HG03439 (cell line): ENCODE data around the gene DAB2.
"Not testable (repeated sequence)": the region's sequence is repeated elsewhere in the genome, so short reads cannot be mapped to it uniquely, and the experiment has no call there.

ENCODE experiments used
- ATAC-seq: cut with Tn5 transposase; IDR thresholded peaks from one replicate; pipeline ENCODE4 v1.9.1; 2021; ENCODE audit warnings: mild to moderate bottlenecking, moderate library complexity; ENCODE audit not compliant: unreplicated experiment

DAB2 gene

GRCh38 chr5:39422728-39423285 lies 2.0 kb downstream of the DAB2 start:
- ATAC-seq: no peak

- no peak for ATAC-seq
Observed at GRCh38 chr5:39422036-39422606, 2.7 kb downstream of the DAB2 start.

GRCh38 chr5:39420482-39421145 lies 4.2 kb downstream of the DAB2 start:
- ATAC-seq: no peak

- ATAC-seq: no peak
Observed at GRCh38 chr5:39419796-39420195, 5.0 kb downstream of the DAB2 start.

GRCh38 chr5:39417979-39418378 lies 6.8 kb downstream of the DAB2 start:
- ATAC-seq: no peak

- no peak for ATAC-seq
Observed at GRCh38 chr5:39415201-39415600, 9.6 kb downstream of the DAB2 start.

- no peak for ATAC-seq
Observed at GRCh38 chr5:39414426-39414825, 10.4 kb downstream of the DAB2 start.

GRCh38 chr5:39413771-39414170 lies 11.0 kb downstream of the DAB2 start:
- ATAC-seq: no peak

- ATAC-seq: no peak
Observed at GRCh38 chr5:39412721-39413394, 11.9 kb downstream of the DAB2 start.

- no peak for ATAC-seq
Observed at GRCh38 chr5:39411985-39412384, 12.8 kb downstream of the DAB2 start.

GRCh38 chr5:39411061-39411460 lies 13.7 kb downstream of the DAB2 start:
- ATAC-seq: no peak

GRCh38 chr5:39409033-39409432 lies 15.7 kb downstream of the DAB2 start:
- no peak for ATAC-seq

GRCh38 chr5:39405083-39405843 lies 19.5 kb downstream of the DAB2 start:
- ATAC-seq: no peak

- not testable (repeated sequence) for ATAC-seq
Observed at GRCh38 chr5:39403761-39404160, 21.0 kb downstream of the DAB2 start.

GRCh38 chr5:39402140-39402539 lies 22.6 kb downstream of the DAB2 start:
- not testable (repeated sequence) for ATAC-seq

- no peak for ATAC-seq
Observed at GRCh38 chr5:39400713-39401578, 23.8 kb downstream of the DAB2 start.

GRCh38 chr5:39399135-39400036 lies 25.4 kb downstream of the DAB2 start:
- no peak for ATAC-seq

- no peak for ATAC-seq
Observed at GRCh38 chr5:39396843-39397242, 27.9 kb downstream of the DAB2 start.

GRCh38 chr5:39395521-39395920 lies 29.3 kb downstream of the DAB2 start:
- ATAC-seq: no peak
